Neural cell (in vitro differentiated cells): ENCODE data around the gene STARD4.

Experiments used
- EZH2 ChIP-seq: fragments of 200-600, 300-800 bp; shearing (Covaris generic), sonication (generic); IDR thresholded peaks from 2 replicates; pipeline ENCODE4 v1.6.1; 2014; ENCODE audit warnings: antibody characterized with exemption, low read length, borderline replicate concordance, mild to moderate bottlenecking; ENCODE audit not compliant: insufficient read depth, poor library complexity, severe bottlenecking
- REST ChIP-seq: IDR thresholded peaks from 2 replicates; pipeline ENCODE4 v1.6.1; 2012; ENCODE audit warnings: borderline replicate concordance
- TAF1 ChIP-seq: IDR thresholded peaks from 2 replicates; pipeline ENCODE4 v1.6.1; 2012; ENCODE audit warnings: low read depth

GRCh38 chr5:111553868-111554267 lies 41.5 kb upstream of the STARD4 start:
- TF ChIP-seq TAF1, result no peak
- TF ChIP-seq EZH2, result no peak
- no peak for TF ChIP-seq REST
